Testis (tissue), 2 donors: ENCODE measurements around the gene ARRDC2.

Experiments
- CTCF ChIP-seq, 3 experiments: fragments of 450-650 bp in 2 of 3; fragments of 200-600 bp in 1 of 3; sonication (generic) in 1 of 3; IDR thresholded peaks; one replicate each; pipeline ENCODE4 v1.5.1; 2016 to 2019; ENCODE audit warnings: antibody characterized with exemption in 3 of 3, mild to moderate bottlenecking in 2 of 3, moderate library complexity in 1 of 3
- POLR2A ChIP-seq: fragments of 450-650 bp; IDR thresholded peaks from one replicate; pipeline ENCODE4 v1.6.1; 2017; ENCODE audit warnings: antibody characterized with exemption, mild to moderate bottlenecking, moderate library complexity

GRCh38 chr19:18049385-18049784 is 41.4 kb downstream of the ARRDC2 start:
- TF ChIP-seq CTCF (IDR thresholded peaks at IDR 0.05), result no peak
- no peak for TF ChIP-seq POLR2A
